ENCODE data around the gene RDH13. TPM values are rescaled to one million over a fixed set of nuclear protein-coding genes. Genes with fewer than 3 reads are reported as not detected.

Gene RDH13
- total and polyA plus RNA-seq, 2 experiments from 2014 or later = 28.0 to 36.5 TPM

GRCh38 chr19:55016017-55016416 lies 46.9 kb downstream of the RDH13 start (continued):
- TF ChIP-seq REST (IDR thresholded peaks at IDR 0.05; ENCODE audit: unreplicated experiment) (no peak), ZNF114 (CRISPR knock-in tag; IDR thresholded peaks at IDR 0.05) (no peak), POLR2AphosphoS5 (IDR thresholded peaks at IDR 0.05; ENCODE audit: low read depth) (no peak), EZH2 (IDR thresholded peaks at IDR 0.05; ENCODE audit: low read depth, unreplicated experiment) (no peak), CREB1 (CRISPR knock-in tag; IDR thresholded peaks at IDR 0.05; ENCODE audit: low read depth) (no peak), ETS1 (IDR thresholded peaks at IDR 0.05) (no peak)

GRCh38 chr19:55015126-55015525 lies 47.8 kb downstream of the RDH13 start:
- ATAC-seq (no peak), DNase-seq (ENCODE audit: low spot score) (no peak)
- Mint-ChIP-seq H3K27me3 (ENCODE audit: insufficient read depth, low read depth, poor library complexity) (peaks cover 15% of the 10 kb centered on the region), H3K27ac (no peak overlapping the region), H3K4me3 (no peak overlapping the region), H3K4me1 (peaks cover 19% of the 10 kb centered on the region), H3K36me3 (ENCODE audit: low read depth) (peaks cover 7% of the 10 kb centered on the region; the same call in 2 of the 3 replicates), H3K9me3 (peaks cover 32% of the 10 kb centered on the region)
- Histone ChIP-seq H3K36me3 (ENCODE audit: insufficient read depth) (peaks cover 14% of the 10 kb centered on the region; the same call in 1 of the 2 replicates), H3K27me3 (ENCODE audit: insufficient read depth) (no peaks in the 10 kb centered on the region), H2AFZ (no peak overlapping the region), H3K9me2 (ENCODE audit: insufficient read depth) (no peaks in the 10 kb centered on the region), H3K27ac (ENCODE audit: low read depth) (no peak overlapping the region), H3K4me3 (no peak overlapping the region), H3K79me2 (replicated peaks; ENCODE audit: insufficient read depth) (peaks cover 94% of the 10 kb centered on the region), H4K20me1 (replicated peaks; ENCODE audit: insufficient read depth) (peaks cover 8% of the 10 kb centered on the region), H3F3A (replicated peaks; ENCODE audit: low read depth) (0 out of 2 replicates have a peak, but pooled peaks cover 3% of the 10 kb centered on the region), H3K4me1 (ENCODE audit: insufficient read depth) (peaks cover 27% of the 10 kb centered on the region), H3K4me2 (no peak overlapping the region)
- TF ChIP-seq REST (IDR thresholded peaks at IDR 0.05; ENCODE audit: unreplicated experiment) = no peak
- TF ChIP-seq ETS1 (IDR thresholded peaks at IDR 0.05) = no peak
- TF ChIP-seq EZH2phosphoT487 (IDR thresholded peaks at IDR 0.05; ENCODE audit: unreplicated experiment) = no peak
- no peak for TF ChIP-seq ZNF331 (CRISPR knock-in tag; IDR thresholded peaks at IDR 0.05; ENCODE audit: low read depth)
- TF ChIP-seq ZNF114 (CRISPR knock-in tag; IDR thresholded peaks at IDR 0.05) = no peak
- TF ChIP-seq STAT1 (IDR thresholded peaks at IDR 0.05; ENCODE audit: unreplicated experiment) = no peak
- no peak for TF ChIP-seq NANOG (IDR thresholded peaks at IDR 0.05; ENCODE audit: borderline replicate concordance)
